Nucleus accumbens (tissue), 56 donors: ENCODE measurements around the gene SLC39A9.

Source experiments
- DNase-seq, 56 donors: peaks; one replicate each; lab custom pipeline; 2025; lab: John Stamatoyannopoulos, UW

The SLC39A9 gene

GRCh38 chr14:69398053-69398817 is at the start of gene SLC39A9, which contains the start of gene ERH:
SLC39A9 (plus strand) TSS chr14:69398692; CDS start chr14:69399370, 678 bp downstream.
ERH (minus strand) TSS chr14:69398299; CDS start chr14:69398233, 66 bp downstream.
- DNase-seq, result peak; percentile 31 to 97 (median 91)

- DNase-seq, result no peak
These were observed 49.3 kb upstream of the SLC39A9 start for GRCh38 chr14:69349091-69349777.

- no peak for DNase-seq
These were observed 47.6 kb upstream of the SLC39A9 start for GRCh38 chr14:69350892-69351291.

- DNase-seq, result no peak
These were observed 47.1 kb upstream of the SLC39A9 start for GRCh38 chr14:69351385-69351784.

- no peak for DNase-seq
These were observed 46.6 kb upstream of the SLC39A9 start for GRCh38 chr14:69351911-69352310.

- no peak for DNase-seq
These were observed 45.3 kb upstream of the SLC39A9 start for GRCh38 chr14:69353168-69353567.

GRCh38 chr14:69354383-69355153 is 43.9 kb upstream of the SLC39A9 start:
- DNase-seq, result peak in 10 of 56 donors; percentile 10 to 38 (median 22)

- DNase-seq, result peak in 1 of 56 donors; percentile 20
These were observed 43.3 kb upstream of the SLC39A9 start for GRCh38 chr14:69355154-69355597.

- DNase-seq, result peak in 1 of 56 donors; percentile 8
These were observed 42.7 kb upstream of the SLC39A9 start for GRCh38 chr14:69355607-69356281.

GRCh38 chr14:69356903-69357543 is 41.5 kb upstream of the SLC39A9 start:
- no peak for DNase-seq

GRCh38 chr14:69357544-69358200 is 40.8 kb upstream of the SLC39A9 start:
- DNase-seq, result no peak

GRCh38 chr14:69358233-69358963 is 40.1 kb upstream of the SLC39A9 start:
- no peak for DNase-seq

- peak in 7 of 56 donors; percentile 12 to 47 (median 21) for DNase-seq
These were observed 39.5 kb upstream of the SLC39A9 start for GRCh38 chr14:69358966-69359365.

- no peak for DNase-seq
These were observed 37.9 kb upstream of the SLC39A9 start for GRCh38 chr14:69360438-69361108.

- DNase-seq, result peak in 32 of 56 donors; percentile 5 to 64 (median 30)
These were observed 35.4 kb upstream of the SLC39A9 start for GRCh38 chr14:69363055-69363454.

GRCh38 chr14:69363964-69364363 is 34.5 kb upstream of the SLC39A9 start:
- no peak for DNase-seq

- DNase-seq, result no peak
These were observed 34.1 kb upstream of the SLC39A9 start for GRCh38 chr14:69364378-69364777.

GRCh38 chr14:69366069-69366468 is 32.4 kb upstream of the SLC39A9 start:
- no peak for DNase-seq
